GM23338 (cell line): ENCODE data around the gene DOCK3. TPM values are rescaled to one million over a fixed set of nuclear protein-coding genes. Genes with fewer than 3 reads are reported as not detected.

Source experiments
- CREB1 ChIP-seq: fragments of 250-450 bp; sonication (Bioruptor Pico); IDR thresholded peaks from 2 replicates; pipeline ENCODE4 v1.5.0; 2020; ENCODE audit warnings: low read depth, mild to moderate bottlenecking, moderate library complexity
- REST ChIP-seq: IDR thresholded peaks from one replicate; pipeline ENCODE4 v1.6.1; 2018; ENCODE audit warnings: antibody characterized with exemption; ENCODE audit not compliant: unreplicated experiment
- ZNF114 ChIP-seq: fragments of 250-450 bp; sonication (Bioruptor Pico); IDR thresholded peaks from 2 replicates; pipeline ENCODE4 v1.5.0; 2020; ENCODE audit warnings: mild to moderate bottlenecking, moderate library complexity
- ZNF331 ChIP-seq: fragments of 250-450 bp; sonication (Bioruptor Pico); IDR thresholded peaks from 2 replicates; pipeline ENCODE4 v1.5.0; 2020; ENCODE audit warnings: low read depth, mild to moderate bottlenecking, moderate library complexity
- ZNF462 ChIP-seq: fragments of 250-450 bp; sonication (Bioruptor Pico); IDR thresholded peaks from 2 replicates; pipeline ENCODE4 v1.5.0; 2020; ENCODE audit warnings: mild to moderate bottlenecking, moderate library complexity
- polyA plus RNA-seq: library from polyadenylated mRNA; unstranded; fragments of >200 nt; fragmentation: Nextera tagmentation; extraction: Ambion mirVana; gene quantifications from 2 replicates; pipeline ENCODE4 v1.2.1, GENCODE V29; 2016
- total RNA-seq: library from RNA; depleted of rRNA; stranded (reverse); fragments of >200 nt; shearing (Covaris generic); gene quantifications from 2 replicates; pipeline ENCODE4 v1.2.3, GENCODE V29; 2014

DOCK3 gene
- total and polyA plus RNA-seq, 2 experiments from 2014 or later: 2.4 to 5.6 TPM

GRCh38 chr3:50883755-50884154 is 209.0 kb downstream of the DOCK3 start (continued):
- TF ChIP-seq ZNF462 (CRISPR knock-in tag) (no peak), REST (no peak), ZNF331 (no peak), ZNF114 (no peak), CREB1 (CRISPR knock-in tag) (no peak)
